Measurements from ENCODE around the gene CROCC. TPM values are rescaled to one million over a fixed set of nuclear protein-coding genes. Genes with fewer than 3 reads are reported as not detected.
A peak's percentile ranks its signal among the peaks of the same experiment; 100 is the strongest.

The CROCC gene
- total and polyA plus RNA-seq, 9 of the 15 experiments (the other 6 are each of a cell fraction or from before 2014, with no cell fraction given) = 0.17 to 15.4 (median 7.6) TPM

DNA sequence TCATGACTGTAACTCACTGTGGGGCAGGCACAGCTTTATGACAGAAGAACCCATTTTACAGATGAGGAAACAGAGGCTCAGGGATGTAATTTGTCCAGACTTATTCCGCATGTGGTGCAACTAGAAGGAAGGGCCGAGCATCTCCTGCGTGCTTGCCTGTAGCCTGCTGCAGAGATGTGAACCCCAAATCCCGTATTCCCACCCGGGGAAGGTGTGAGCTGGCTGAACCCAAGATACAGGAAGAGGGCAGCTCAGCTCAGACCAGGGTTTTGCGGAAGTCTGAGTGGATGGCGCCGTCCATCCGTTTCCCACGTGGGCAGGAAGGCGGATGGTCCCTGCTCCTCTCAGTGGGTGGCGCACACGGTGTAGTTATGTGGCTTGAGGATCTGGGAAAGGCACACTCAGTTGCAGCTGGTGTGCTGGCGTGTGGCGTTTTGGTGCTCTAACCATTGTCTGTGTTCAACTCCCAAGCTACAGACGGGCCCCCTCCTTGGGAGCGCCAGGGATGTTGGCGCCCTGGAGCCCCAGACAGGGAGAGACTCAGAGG is 1.2 kb downstream of the CROCC start (continued):
- TF ChIP-seq ZNF324 (CRISPR knock-in tag; IDR thresholded peaks at IDR 0.05) (no peak), JUND (IDR thresholded peaks at IDR 0.05; ENCODE audit: borderline replicate concordance, low read depth, low read length) (no peak), JUND (tag; IDR thresholded peaks at IDR 0.05; ENCODE audit: borderline replicate concordance, low read depth, low read length) (no peak), SMAD3 (CRISPR knock-in tag; conservative IDR thresholded peaks at IDR 0.05) (no peak), ADNP (tag; IDR thresholded peaks at IDR 0.05) (peak; percentile 94), MYC (IDR thresholded peaks at IDR 0.05; ENCODE audit: low read depth, low read length) (0 out of 2 replicates have a peak, but pooled peaks have one; percentile 27), MYC (CRISPR knock-in tag; IDR thresholded peaks at IDR 0.05; ENCODE audit: borderline replicate concordance, low read depth) (no peak), HDGF (IDR thresholded peaks at IDR 0.05) (0 out of 2 replicates have a peak, but pooled peaks have one; percentile 39), E2F8 (IDR thresholded peaks at IDR 0.05; ENCODE audit: low read depth, partially characterized antibody) (no peak), CBX5 (IDR thresholded peaks at IDR 0.05; ENCODE audit: borderline replicate concordance, low read depth) (no peak), ZSCAN32 (CRISPR knock-in tag; IDR thresholded peaks at IDR 0.05) (no peak), TBP (optimal IDR thresholded peaks at IDR 0.05; ENCODE audit: low read depth, low read length) (no peak), ETV1 (tag; conservative IDR thresholded peaks at IDR 0.05; ENCODE audit: low read depth) (peak; percentile 37; the same call in 1 of the 2 replicates), E2F6 (IDR thresholded peaks at IDR 0.05; ENCODE audit: borderline replicate concordance in 1 of 2, extremely low read depth in 1 of 2, insufficient read depth in 1 of 2, insufficient read length in 1 of 2, low read depth in 1 of 2, low read length in 1 of 2, poor library complexity in 1 of 2, severe bottlenecking in 1 of 2) (peak in 1 of 2 experiments; percentile 29), SREBF1 (IDR thresholded peaks at IDR 0.05; ENCODE audit: borderline replicate concordance, low read depth, low read length) (no peak), ARNT (IDR thresholded peaks at IDR 0.05) (0 out of 4 replicates have a peak, but pooled peaks of 1 of the 2 experiments have one; percentile 27), DACH1 (IDR thresholded peaks at IDR 0.05; ENCODE audit: partially characterized antibody) (peak; percentile 25), ELF1 (tag; IDR thresholded peaks at IDR 0.05) (0 out of 2 replicates have a peak, but pooled peaks have one; percentile 49), SAFB (IDR thresholded peaks at IDR 0.05; ENCODE audit: borderline replicate concordance, low read depth, low read length) (no peak), SMARCA5 (IDR thresholded peaks at IDR 0.05) (peak; percentile 97), ESRRA (IDR thresholded peaks at IDR 0.05; ENCODE audit: borderline replicate concordance, low read depth) (0 out of 2 replicates have a peak, but pooled peaks have one; percentile 9), SMARCE1 (IDR thresholded peaks at IDR 0.05) (no peak), L3MBTL2 (IDR thresholded peaks at IDR 0.05) (0 out of 2 replicates have a peak, but pooled peaks have one; percentile 26), CTBP1 (IDR thresholded peaks at IDR 0.05; ENCODE audit: borderline replicate concordance) (peak; percentile 14; the same call in 1 of the 2 replicates), CHD2 (IDR thresholded peaks at IDR 0.05; ENCODE audit: low read depth, low read length) (no peak), BCOR (IDR thresholded peaks at IDR 0.05) (peak; percentile 99), TARDBP (IDR thresholded peaks at IDR 0.05) (no peak)
- TF ChIP-seq, protein P1, sequence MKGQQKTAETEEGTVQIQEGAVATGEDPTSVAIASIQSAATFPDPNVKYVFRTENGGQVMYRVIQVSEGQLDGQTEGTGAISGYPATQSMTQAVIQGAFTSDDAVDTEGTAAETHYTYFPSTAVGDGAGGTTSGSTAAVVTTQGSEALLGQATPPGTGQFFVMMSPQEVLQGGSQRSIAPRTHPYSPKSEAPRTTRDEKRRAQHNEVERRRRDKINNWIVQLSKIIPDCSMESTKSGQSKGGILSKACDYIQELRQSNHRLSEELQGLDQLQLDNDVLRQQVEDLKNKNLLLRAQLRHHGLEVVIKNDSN (CRISPR knock-in tag; IDR thresholded peaks at IDR 0.05) = peak; percentile 31; the same call in 1 of the 2 replicates
